PC-9 (cell line): ENCODE measurements around the gene TAOK1.

Experiments used
- CTCF ChIP-seq: fragments of 200-600 bp; sonication (generic); conservative IDR thresholded peaks from 2 replicates; pipeline ENCODE4 v1.6.1; 2017; ENCODE audit warnings: mixed run types, antibody characterized with exemption, mild to moderate bottlenecking, moderate library complexity
- EZH2 ChIP-seq: fragments of 200-600 bp; sonication (generic); IDR thresholded peaks from 2 replicates; pipeline ENCODE4 v1.8.0; 2017; ENCODE audit warnings: antibody characterized with exemption, low read depth

DNA sequence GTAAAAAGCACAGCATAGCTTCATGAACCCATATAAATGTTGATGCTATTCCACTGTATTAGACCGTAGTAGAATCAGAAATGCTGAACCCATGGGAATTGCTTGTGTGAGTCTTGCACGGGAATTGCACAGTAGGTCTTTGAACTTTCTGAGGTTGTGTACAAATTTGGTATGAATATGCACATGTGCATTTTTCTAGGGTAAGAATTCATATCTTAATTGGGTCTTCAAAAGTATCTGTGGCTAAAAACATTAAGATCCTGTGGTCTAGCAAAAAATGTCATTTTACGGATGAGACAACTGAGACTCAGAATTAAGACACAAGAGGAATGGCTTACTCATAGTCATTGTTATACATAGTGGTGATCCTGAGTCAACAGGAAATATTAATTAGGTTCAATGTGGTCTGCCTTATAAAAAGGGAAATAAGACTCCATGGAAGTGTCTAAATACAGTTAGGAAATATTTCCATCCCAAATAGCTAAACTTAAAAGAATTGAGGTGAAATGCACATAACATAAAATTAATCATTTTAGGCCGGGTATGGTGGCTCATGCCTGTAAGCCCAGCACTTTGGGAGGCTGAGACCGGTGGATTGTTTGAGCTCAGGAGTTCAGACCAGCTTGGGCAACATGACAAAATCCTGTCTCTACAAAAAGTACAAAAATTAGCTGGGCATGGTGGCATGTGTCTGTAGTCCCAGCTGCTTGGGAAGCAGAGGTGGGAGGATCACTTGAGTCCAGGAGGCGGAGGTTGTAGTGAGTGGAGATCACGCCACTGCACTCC is 22.8 kb downstream of the TAOK1 start:
- no peak for TF ChIP-seq CTCF
- TF ChIP-seq EZH2 = no peak
